ENCODE data around the gene CRIP3.

GRCh38 chr6:43261198-43261597 is 47.4 kb downstream of the CRIP3 start:
- TF ChIP-seq CTCF (tag by site-specific recombination; IDR thresholded peaks at IDR 0.05) = no peak
- TF ChIP-seq ZSCAN16 (tag by site-specific recombination; IDR thresholded peaks at IDR 0.05) = no peak
- TF ChIP-seq TCF7L2 (IDR thresholded peaks at IDR 0.05; ENCODE audit: borderline replicate concordance, low read depth, low read length) = no peak
- no peak for TF ChIP-seq ZNF843 (tag by site-specific recombination; IDR thresholded peaks at IDR 0.05)
